Adrenal gland (tissue), 12 donors: Measurements from ENCODE around the gene GMIP. TPM values are rescaled to one million over a fixed set of nuclear protein-coding genes. Genes with fewer than 3 reads are reported as not detected.

Source experiments
- DNase-seq, 7 donors: peaks; one replicate each; pipeline ENCODE4 v3.0.0-alpha.2; 2019 to 2020
- H3K27ac ChIP-seq, 5 donors: fragments of 200-600 bp; sonication (generic) in 4 of 5; 1 replicate in 3 of 5; 2 replicates in 2 of 5; pipeline versions ENCODE4 v1.5.1 to v1.8.0; 2016 to 2020; ENCODE audit warnings: mild to moderate bottlenecking in 1 of 5
- H3K27me3 ChIP-seq: fragments of 200-600 bp; 2 replicates; pipeline ENCODE4 v1.8.0; 2021
- H3K36me3 ChIP-seq, 2 donors: fragments of 200-600 bp; replicated peaks in 1 of 2; 1 replicate in 1 of 2; 2 replicates in 1 of 2; pipeline versions ENCODE4 v1.5.1 to v1.8.0; 2018 to 2022
- H3K4me1 ChIP-seq, 2 donors: fragments of 200-600 bp; replicated peaks in 1 of 2; 1 replicate in 1 of 2; 2 replicates in 1 of 2; pipeline versions ENCODE4 v1.5.1 to v1.8.0; 2018 to 2021
- H3K4me3 ChIP-seq, 4 donors: fragments of 200-600 bp; sonication (generic) in 3 of 4; one replicate each; pipeline ENCODE4 v1.5.1; 2016 to 2018
- H3K9me3 ChIP-seq, 3 donors: fragments of 200-600 bp; sonication (generic) in 1 of 3; replicated peaks in 1 of 3; 1 replicate in 2 of 3; 2 replicates in 1 of 3; pipeline versions ENCODE4 v1.5.1 to v1.8.0; 2016 to 2021
- CTCF ChIP-seq, 6 experiments: fragments of 450-650 bp in 4 of 6; fragments of 200-600 bp in 2 of 6; sonication (generic) in 1 of 6; IDR thresholded peaks; 1 replicate in 5 of 6; 2 replicates in 1 of 6; pipeline versions ENCODE4 v1.5.1 to v1.8.0; 2016 to 2021; ENCODE audit warnings: antibody characterized with exemption in 6 of 6, mild to moderate bottlenecking in 2 of 6, moderate library complexity in 1 of 6
- POLR2A ChIP-seq, 2 donors: fragments of 450-650 bp; IDR thresholded peaks; one replicate each; pipeline ENCODE4 v1.6.1; 2017; ENCODE audit warnings: antibody characterized with exemption in 2 of 2, mild to moderate bottlenecking in 2 of 2, moderate library complexity in 1 of 2
- WGBS, 4 donors: extraction: QIAGEN DNeasy Blood & Tissue Kit in 2 of 4; methylation state at CpG; one replicate each; pipeline versions ENCODE4 v1.1.5 to v1.1.7; 2013 to 2017; 5-methylcytosine and 5-hydroxymethylcytosine counted together
- intact Hi-C, 2 donors: fragments of 100-400 bp; cut with DNase I; formaldehyde crosslinking; loops; one replicate each; pipeline versions ENCODE4 v1.14.1 to v1.15.0; 2022 to 2023
- polyA plus RNA-seq, 3 donors: library from polyadenylated mRNA; stranded (reverse); fragments of 200-250 nt in 2 of 3; fragments of 350-450 nt in 1 of 3; fragmentation: Illumina TruSeq in 1 of 3; extraction: RNeasy Lipid Tissue Mini Kit (QIAGEN cat#74804) in 1 of 3; gene quantifications; one replicate each; pipeline ENCODE4 v1.2.3, GENCODE V29; 2013 to 2014
- total RNA-seq, 9 donors: library from RNA; depleted of rRNA in 4 of 9; stranded (reverse); fragments of >200 nt in 4 of 9; fragments of 120-200 nt in 1 of 9; fragmentation: NEBNext Ultra II Directional in 1 of 9; extraction: Animal tissue kit (Norgen Biotek cat#: 25700) in 1 of 9; gene quantifications; one replicate each; pipeline versions ENCODE4 v1.1.0 to v1.2.4, GENCODE V29; 2013 to 2023
- donor health status: healthy with polysubstance abuse.
- donor health status: Bipolar disorder and iron deficiency.
- donor health status: DM: yes; HTN: yes; CAD: no.
- donor health status: DM: no; HTN: no; CAD: no.
- donor health status: DM: no; HTN: no; CAD: no.
- donor health status: DM: yes; HTN: yes; CAD: no.

The GMIP gene
- total and polyA plus RNA-seq, 12 donors, result 0.44 to 17.0 (median 9.6) TPM

GRCh38 chr19:19661141-19661674, 17.8 kb upstream of the GMIP start:
- H3K36me3 ChIP-seq, result peaks cover 0 to 36% of the 10 kb centered on the region in 2 donors
- no peak for TF ChIP-seq CTCF (IDR thresholded peaks at IDR 0.05)
- no peak overlapping the region for H3K27ac ChIP-seq
- no peak overlapping the region for H3K4me3 ChIP-seq
- WGBS, 4 donors, result 75 to 83% (median 79%) methylated on average over 10 of the region's 10 CpGs
- H3K9me3 ChIP-seq, result no peaks in the 10 kb centered on the region
- peak in 1 of 7 donors; percentile 19 for DNase-seq
- H3K27me3 ChIP-seq, result no peaks in the 10 kb centered on the region
- peaks cover 12 to 22% of the 10 kb centered on the region in 2 donors for H3K4me1 ChIP-seq
- intact Hi-C loops, result no loop called here

GRCh38 chr19:19659646-19660245, 16.3 kb upstream of the GMIP start:
- Histone ChIP-seq H3K27me3 (no peaks in the 10 kb centered on the region), H3K9me3 (no peaks in the 10 kb centered on the region), H3K4me1 (peaks cover 12 to 22% of the 10 kb centered on the region in 2 donors), H3K27ac (no peak overlapping the region), H3K4me3 (no peak overlapping the region), H3K36me3 (peaks cover 0 to 51% of the 10 kb centered on the region in 2 donors)
- TF ChIP-seq POLR2A (IDR thresholded peaks at IDR 0.05), result no peak
- TF ChIP-seq CTCF (IDR thresholded peaks at IDR 0.05), result no peak
- no peak for DNase-seq
- intact Hi-C loops, result no loop called here
- 66 to 80% (median 72%) methylated on average over 15 to 17 of the region's 17 CpGs for whole genome bisulfite sequencing, 4 donors

- H3K4me3 ChIP-seq, result no peak overlapping the region
- peaks cover 0 to 74% of the 10 kb centered on the region in 2 donors for H3K36me3 ChIP-seq
- no peaks in the 10 kb centered on the region for H3K27me3 ChIP-seq
- DNase-seq, result peak in 1 of 7 donors; percentile 15
- no peak overlapping the region for H3K27ac ChIP-seq
- intact Hi-C loops, result no loop called here
- H3K9me3 ChIP-seq, result no peaks in the 10 kb centered on the region
- WGBS, 4 donors, result 80 to 88% (median 83%) methylated on average over 7 to 10 of the region's 10 CpGs
- peaks cover 5 to 15% of the 10 kb centered on the region in 2 donors for H3K4me1 ChIP-seq
- TF ChIP-seq POLR2A (IDR thresholded peaks at IDR 0.05) (no peak), CTCF (IDR thresholded peaks at IDR 0.05) (no peak)
Measured at GRCh38 chr19:19657397-19657783, 13.9 kb upstream of the GMIP start.

GRCh38 chr19:19656451-19657396, 13.3 kb upstream of the GMIP start:
- peaks cover 0 to 81% of the 10 kb centered on the region in 2 donors for H3K36me3 ChIP-seq
- H3K27ac ChIP-seq, result no peak overlapping the region
- no peak overlapping the region for H3K4me3 ChIP-seq
- 94 to 95% (median 95%) methylated on average over 11 to 33 of the region's 33 CpGs for WGBS, 4 donors
- intact Hi-C loops, result no loop called here
- no peaks in the 10 kb centered on the region for H3K9me3 ChIP-seq
- no peaks in the 10 kb centered on the region for H3K27me3 ChIP-seq
- H3K4me1 ChIP-seq, result peaks cover 0 to 9% of the 10 kb centered on the region in 2 donors
- peak in 1 of 7 donors; percentile 14 for DNase-seq
- TF ChIP-seq POLR2A (IDR thresholded peaks at IDR 0.05) (no peak), CTCF (IDR thresholded peaks at IDR 0.05) (no peak)
